HT1080 (cell line): ENCODE results near the gene CFAP221. TPM values are rescaled to one million over a fixed set of nuclear protein-coding genes. Genes with fewer than 3 reads are reported as not detected.

ENCODE experiments used
- DNase-seq: peaks from one replicate; pipeline ENCODE4 v3.0.0-alpha.2; 2015; ENCODE audit warnings: low read depth
- total RNA-seq: library from RNA; depleted of rRNA; stranded (reverse); fragments of >200 nt; shearing (Covaris generic); gene quantifications from 2 replicates; pipeline ENCODE4 v1.2.3, GENCODE V29; 2014; rRNA removed

The CFAP221 gene
- total RNA-seq, 1 experiment from 2014 or later = not detected

DNA sequence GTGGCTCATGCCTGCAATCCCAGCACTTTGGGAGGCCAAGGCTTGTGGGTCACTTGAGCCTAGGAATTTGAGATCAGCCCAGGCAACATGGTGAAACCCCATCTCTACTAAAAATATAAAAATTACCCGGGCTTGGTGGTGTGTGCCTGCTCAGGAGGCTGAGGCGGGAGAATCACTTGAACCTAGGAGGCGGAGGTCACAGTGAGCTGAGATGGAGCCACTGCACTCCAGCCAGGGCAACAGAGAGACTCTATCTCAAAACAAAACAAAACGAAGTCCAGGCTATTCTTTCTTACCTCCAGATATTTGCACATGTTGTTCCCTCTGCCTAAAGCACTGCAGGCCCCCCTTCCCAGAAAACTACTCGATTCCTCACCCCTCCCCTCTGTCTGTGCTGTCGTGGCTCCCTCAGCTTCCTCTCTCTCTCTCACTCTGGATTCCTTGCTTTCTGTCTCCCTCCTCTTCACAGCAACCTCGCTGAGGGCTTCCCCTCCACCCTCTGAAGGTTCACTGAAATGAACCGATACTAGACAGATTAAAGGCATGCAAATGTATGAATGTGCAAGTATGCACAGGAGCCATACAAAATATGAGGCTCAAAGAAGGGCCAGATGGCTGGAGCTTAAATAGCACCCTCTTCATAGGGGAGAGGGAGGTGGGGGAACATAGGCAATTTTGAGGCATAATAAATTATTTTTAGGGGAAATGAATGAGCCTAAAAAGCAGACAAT, 153.2 kb downstream of the CFAP221 start:
- no peak for DNase-seq

DNA sequence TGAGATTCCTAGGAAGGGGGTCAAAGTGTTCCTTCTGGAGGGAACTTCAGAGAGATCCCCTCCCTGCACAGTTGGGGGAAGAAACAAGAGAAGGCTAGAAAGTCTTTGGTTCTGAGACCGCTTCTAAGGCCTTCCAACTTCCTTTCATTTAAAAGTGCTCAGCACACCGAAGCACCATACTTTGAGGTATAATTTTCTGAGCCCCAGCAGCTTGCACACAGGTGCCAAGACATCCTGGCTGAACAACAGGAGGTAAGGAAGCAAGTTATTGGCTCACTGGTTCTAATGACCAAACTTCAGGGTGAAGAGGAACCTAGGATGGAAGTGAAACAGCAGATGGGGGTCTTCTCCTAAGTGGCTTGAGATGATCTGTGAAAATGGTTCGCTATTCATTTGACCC, 154.0 kb downstream of the CFAP221 start:
- no peak for DNase-seq

DNA sequence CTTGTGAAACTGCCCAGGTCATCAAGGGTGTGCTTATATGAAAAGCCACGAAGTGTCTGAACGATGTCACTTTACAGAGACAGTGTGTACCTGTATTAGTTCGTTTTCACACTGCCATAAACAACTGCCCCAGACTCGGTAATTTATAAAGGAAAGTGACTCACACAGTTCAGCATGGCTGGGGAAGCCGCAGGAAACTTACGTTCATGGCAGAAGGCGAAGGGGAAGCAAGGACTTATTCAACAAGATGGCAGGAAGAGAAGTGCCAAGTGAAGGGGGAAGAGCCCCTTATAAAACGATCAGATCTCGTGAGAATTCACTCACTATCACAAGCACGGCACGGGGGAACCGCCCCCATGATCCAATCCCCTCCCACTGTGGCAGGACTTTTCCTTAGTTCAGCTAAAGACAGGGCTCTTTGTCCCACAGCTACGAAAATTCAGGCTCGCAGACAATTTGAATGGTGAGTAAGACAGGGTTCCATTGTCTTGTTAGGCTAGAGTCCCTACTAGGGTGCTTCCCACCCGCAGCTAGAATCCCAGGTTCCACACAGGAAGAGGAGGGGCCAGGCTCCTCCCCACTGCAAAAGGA, 154.9 kb downstream of the CFAP221 start:
- no peak for DNase-seq

DNA sequence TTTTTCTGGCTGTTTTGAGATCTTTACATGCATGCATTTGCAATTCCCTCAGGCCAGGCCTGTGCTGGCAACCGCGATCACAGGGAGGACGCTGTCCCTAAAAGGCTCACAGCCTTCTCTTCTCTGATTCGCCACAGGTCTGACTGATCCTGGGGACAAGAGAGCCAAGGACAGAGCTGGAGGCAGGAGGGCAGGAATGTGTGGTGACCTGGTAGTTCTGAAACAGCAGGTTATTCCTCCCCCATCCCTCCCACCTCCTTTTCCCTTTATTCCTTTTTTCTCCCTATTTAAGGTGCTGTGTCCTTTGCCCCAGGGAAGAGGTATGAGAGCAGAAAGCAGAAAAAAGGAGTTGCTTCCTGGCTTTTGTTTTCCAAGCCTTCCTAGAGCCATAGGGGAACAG, 156.6 kb downstream of the CFAP221 start:
- DNase-seq = no peak

DNA sequence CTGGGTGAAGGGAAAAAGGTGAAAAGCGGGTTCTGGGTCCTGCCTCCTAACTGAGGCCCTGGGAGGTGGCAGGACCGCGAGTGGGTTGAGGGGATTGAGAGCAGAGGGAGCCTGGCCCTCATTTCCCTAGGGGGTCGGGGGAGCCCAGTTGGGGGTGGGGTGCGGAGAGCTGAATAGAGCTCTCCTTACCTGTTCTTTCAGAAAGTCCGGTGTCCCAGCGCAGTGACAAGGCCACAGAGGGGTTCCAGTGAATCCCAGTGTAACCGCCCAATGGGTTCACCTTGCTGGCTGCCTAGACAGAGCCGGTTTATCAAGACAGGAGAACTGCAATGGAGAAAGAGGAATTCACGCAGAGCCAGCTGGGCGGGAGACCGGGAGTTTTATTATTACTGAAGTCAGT, 157.1 kb downstream of the CFAP221 start:
- no peak for DNase-seq

DNA sequence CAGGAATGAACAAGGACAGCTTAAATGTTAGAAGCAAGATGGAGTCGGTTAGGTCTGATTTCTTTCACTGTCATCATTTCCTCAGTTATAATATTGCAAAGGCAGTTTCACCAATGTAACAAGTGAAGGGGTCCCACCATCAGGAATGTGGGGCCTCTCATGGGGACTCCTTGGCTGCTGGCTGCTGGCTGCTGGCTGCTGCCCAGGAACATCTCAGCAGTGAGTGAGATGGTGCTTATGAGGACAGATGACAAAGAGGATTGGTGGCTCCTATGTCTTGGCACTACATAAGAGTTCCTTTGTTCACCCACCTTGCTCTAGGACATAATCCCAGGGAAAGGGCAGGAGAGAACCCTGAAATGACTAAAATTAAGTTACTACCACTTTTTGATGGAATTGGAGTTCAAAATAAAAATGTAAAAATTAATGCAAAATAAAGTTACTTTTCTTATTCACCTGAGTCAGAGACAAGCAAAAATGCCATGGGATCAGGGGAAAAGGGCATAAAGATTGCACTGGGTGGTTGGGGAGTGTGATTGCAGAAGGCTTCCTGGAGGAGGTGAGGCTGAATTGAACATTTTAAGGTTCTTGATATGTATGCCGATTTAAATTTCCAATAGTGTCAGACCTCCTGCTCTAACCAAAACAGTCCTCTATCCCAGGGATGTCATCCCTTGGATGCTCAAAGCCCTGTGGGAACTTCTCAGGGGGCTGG, 158.1 kb downstream of the CFAP221 start:
- no peak for DNase-seq

DNA sequence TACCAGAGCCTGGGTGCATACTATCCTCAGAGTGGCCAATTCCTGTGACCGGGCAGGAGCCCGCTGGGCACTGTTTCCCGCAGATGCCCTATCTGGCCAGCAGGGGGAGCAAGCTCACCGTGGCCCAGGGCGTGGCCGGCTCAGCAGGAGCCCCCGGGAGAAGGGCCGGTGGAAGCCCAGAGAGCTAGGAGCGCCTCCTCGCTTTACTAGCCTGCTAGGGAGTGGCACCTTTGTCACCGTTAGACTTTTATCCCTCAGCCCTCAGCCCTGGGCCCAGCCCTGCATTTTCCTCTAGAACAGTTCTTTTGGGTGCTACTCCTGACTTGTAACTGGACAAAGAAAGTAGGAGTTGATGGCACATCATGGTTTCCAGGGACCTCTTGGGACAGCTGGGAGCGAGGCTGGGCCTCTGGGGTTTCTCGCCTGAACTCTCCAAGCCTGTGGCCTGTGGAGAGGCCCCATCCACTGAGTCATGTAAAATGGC, 158.7 kb downstream of the CFAP221 start:
- DNase-seq = peak; percentile 70

DNA sequence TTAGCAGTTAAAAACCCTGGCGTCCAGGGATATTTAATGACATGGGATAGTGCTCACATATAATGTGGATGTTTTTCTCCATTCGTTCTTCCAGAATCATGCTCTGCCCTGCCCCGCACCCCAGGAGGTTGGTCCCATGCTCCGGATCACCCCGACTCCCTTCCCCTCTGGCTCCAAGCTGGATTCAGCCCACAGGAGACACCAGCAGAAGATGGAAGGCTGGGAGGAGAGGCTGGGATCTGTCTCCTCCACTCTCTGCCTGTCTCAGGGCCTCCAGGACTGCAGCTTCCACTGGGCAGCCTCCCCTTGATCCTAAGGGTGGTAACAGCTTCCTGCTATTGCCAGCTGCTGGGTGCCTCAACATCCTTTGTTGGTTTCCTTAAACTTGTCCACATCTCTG, 159.3 kb downstream of the CFAP221 start:
- no peak for DNase-seq

DNA sequence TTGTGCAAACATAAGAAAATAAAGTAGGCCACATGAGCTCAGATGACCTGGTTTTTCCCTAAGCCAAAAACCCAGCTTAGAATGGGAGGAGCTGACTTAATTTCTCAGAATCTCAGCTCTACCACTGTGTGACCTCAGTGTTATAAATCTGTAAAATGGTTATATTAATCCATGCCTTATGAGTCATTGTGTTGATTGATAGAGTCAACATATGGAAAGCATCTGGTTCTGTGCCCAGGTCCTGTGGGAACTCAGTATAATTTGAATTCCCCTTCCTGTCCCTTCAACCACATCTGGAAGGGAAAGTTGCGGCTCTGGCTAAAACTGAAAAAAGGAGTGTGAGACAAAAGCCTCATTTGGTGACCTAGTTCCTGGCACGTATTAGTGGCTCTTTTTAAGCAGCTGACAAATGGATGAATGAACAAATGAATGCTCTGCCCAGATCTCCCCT, 160.4 kb downstream of the CFAP221 start:
- DNase-seq = peak; percentile 31

DNA sequence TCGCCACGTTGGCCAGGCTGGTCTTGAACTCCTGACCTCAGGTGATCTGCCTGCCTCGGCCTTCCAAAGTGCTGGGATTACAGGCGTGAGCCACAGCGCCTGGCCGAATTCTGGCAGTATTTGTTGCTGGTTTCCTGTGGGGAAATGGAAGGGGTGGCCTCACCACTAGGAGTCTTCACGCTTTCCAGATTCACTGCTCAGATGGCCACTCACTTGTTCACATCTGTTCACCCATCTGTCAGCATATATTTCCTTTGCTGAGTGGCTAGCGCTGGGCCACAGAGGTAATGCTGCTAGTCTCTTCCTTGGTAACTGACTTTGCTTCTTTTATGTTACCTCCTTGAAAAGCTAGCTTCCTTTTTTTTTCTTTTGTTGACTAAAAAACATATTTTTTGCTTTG, 162.0 kb downstream of the CFAP221 start:
- no peak for DNase-seq

Other genes with a start within 250 kb of the CFAP221 start
- 11.5 and 15.5 TPM in 2 replicates for gene C2orf76, start 177.6 kb upstream of the CFAP221 start, total RNA-seq
- gene DBI, start 177.5 kb upstream of the CFAP221 start, total RNA-seq = 142 and 172 TPM in 2 replicates
- 0.24 and 0.27 TPM in 2 replicates for gene TMEM37, start 112.6 kb upstream of the CFAP221 start, total RNA-seq
- gene SCTR, start 20.0 kb upstream of the CFAP221 start, total RNA-seq = not detected in 2 replicates
- 30.0 and 33.1 TPM in 2 replicates for gene TMEM177, start 134.8 kb downstream of the CFAP221 start, total RNA-seq
- gene PTPN4, start 215.5 kb downstream of the CFAP221 start, total RNA-seq = 12.9 and 13.3 TPM in 2 replicates